OCI-LY7 (cell line): ENCODE results near the gene RAD51B. TPM values are rescaled to one million over a fixed set of nuclear protein-coding genes. Genes with fewer than 3 reads are reported as not detected.

Experiments
- BruUV-seq: library from RNA; stranded (reverse); fragments of 400-500 nt; replicated peaks from 2 replicates; lab custom pipeline; 2021; lab: Mats Ljungman, UMichigan
- CTCF ChIA-PET: fragments of 300-600 bp; sonication (Branson Sonifier 250); formaldehyde crosslinking; loops from one replicate; lab custom pipeline; 2022; ENCODE audit warnings: antibody characterized with exemption; ENCODE audit not compliant: unreplicated experiment; lab: Charles Lee
- POLR2A ChIA-PET: fragments of 300-600 bp; sonication (Branson Sonifier 250); formaldehyde crosslinking; loops from one replicate; lab custom pipeline; 2022; ENCODE audit warnings: antibody characterized with exemption; lab: Charles Lee
- DNase-seq: peaks from one replicate; pipeline ENCODE4 v3.0.0-alpha.2; 2015; ENCODE audit warnings: low spot score
- H2AFZ ChIP-seq: fragments of 200-600 bp; sonication (generic), shearing (Covaris generic); 2 replicates; pipeline ENCODE4 v1.6.1; 2014; ENCODE audit warnings: mild to moderate bottlenecking, antibody characterized with exemption, low read length, moderate library complexity
- H3K27ac ChIP-seq: fragments of 200-600 bp; sonication (generic); 2 replicates; pipeline ENCODE4 v1.5.1; 2014; ENCODE audit warnings: mixed run types, low read depth, mild to moderate bottlenecking, moderate library complexity, low read length, inconsistent platforms; ENCODE audit not compliant: poor library complexity, severe bottlenecking
- H3K36me3 ChIP-seq: fragments of 200-600 bp; sonication (generic); 2 replicates; pipeline ENCODE4 v1.6.1; 2014; ENCODE audit warnings: mild to moderate bottlenecking, antibody characterized with exemption, low read length, moderate library complexity, mixed read lengths; ENCODE audit not compliant: insufficient read depth
- H3K4me1 ChIP-seq: fragments of 200-600 bp; sonication (generic); 2 replicates; pipeline ENCODE4 v1.5.1; 2014; ENCODE audit warnings: mild to moderate bottlenecking, low read length; ENCODE audit not compliant: insufficient read depth, poor library complexity, severe bottlenecking
- H3K4me2 ChIP-seq: fragments of 200-600 bp; sonication (generic); 2 replicates; pipeline ENCODE4 v1.6.1; 2014; ENCODE audit warnings: mild to moderate bottlenecking, low read length
- H3K4me3 ChIP-seq: fragments of 200-600 bp; sonication (generic); 2 replicates; pipeline ENCODE4 v1.5.1; 2014; ENCODE audit warnings: mild to moderate bottlenecking, low read depth, low read length; ENCODE audit not compliant: poor library complexity, severe bottlenecking
- H3K79me2 ChIP-seq: fragments of 200-600 bp; sonication (generic); 2 replicates; pipeline ENCODE4 v1.6.1; 2016; ENCODE audit warnings: low read depth, mild to moderate bottlenecking, low read length, moderate library complexity, mixed read lengths; ENCODE audit not compliant: insufficient read depth
- H3K9me2 ChIP-seq: fragments of 200-600 bp; sonication (generic); 2 replicates; pipeline ENCODE4 v1.6.1; 2016; ENCODE audit warnings: mild to moderate bottlenecking, low read length, mixed read lengths; ENCODE audit not compliant: insufficient read depth
- H3K9me3 ChIP-seq: fragments of 200-600 bp; sonication (generic); 2 replicates; pipeline ENCODE4 v1.6.1; 2014; ENCODE audit warnings: mild to moderate bottlenecking, mixed run types, low read length, mixed read lengths
- H4K20me1 ChIP-seq: fragments of 200-600 bp; sonication (generic); 2 replicates; pipeline ENCODE4 v1.6.1; 2014; ENCODE audit warnings: mild to moderate bottlenecking, antibody characterized with exemption, low read length, moderate library complexity, mixed read lengths; ENCODE audit not compliant: insufficient read depth
- CTCF ChIP-seq: fragments of 200-600 bp; sonication (generic); conservative IDR thresholded peaks from 2 replicates; pipeline ENCODE4 v1.5.1; 2014; ENCODE audit warnings: mild to moderate bottlenecking, antibody characterized with exemption, low read length, moderate library complexity, mixed read lengths
- EZH2phosphoT487 ChIP-seq: fragments of 200-600 bp; sonication (generic); IDR thresholded peaks from 2 replicates; pipeline ENCODE4 v1.6.1; 2018; ENCODE audit warnings: low read depth, borderline replicate concordance, mild to moderate bottlenecking, mixed run types, antibody characterized with exemption, low read length, moderate library complexity, mixed read lengths
- intact Hi-C: fragments of 100-400 bp; cut with micrococcal nuclease; formaldehyde crosslinking; loops from one replicate; pipeline ENCODE4 v1.10.0; 2022; ENCODE audit not compliant: unreplicated experiment
- total RNA-seq, 2 experiments: library from RNA; depleted of rRNA in 1 of 2; stranded (reverse); fragments of >200 nt in 1 of 2; shearing (Covaris generic) in 1 of 2; gene quantifications; 2 replicates each; pipeline ENCODE4 v1.2.3, GENCODE V29; 2014 to 2022

Gene RAD51B
- total RNA-seq, 2 experiments from 2014 or later = 41.4 to 89.9 TPM

GRCh38 chr14:67990576-67990975, 171.0 kb downstream of the RAD51B start:
- no peak overlapping the region for H3K27ac ChIP-seq
- ChIA-PET CTCF (no interaction called here), POLR2A (no interaction called here)
- no peaks in the 10 kb centered on the region for H3K9me3 ChIP-seq
- no peaks in the 10 kb centered on the region for H4K20me1 ChIP-seq
- no TSS peak for BruUV-seq
- H3K4me1 ChIP-seq = no peaks in the 10 kb centered on the region
- intact Hi-C loops = no loop called here
- no peak overlapping the region for H3K4me3 ChIP-seq
- TF ChIP-seq EZH2phosphoT487 (no peak), CTCF (no peak)
- H3K36me3 ChIP-seq = no peaks in the 10 kb centered on the region
- H3K79me2 ChIP-seq = no peaks in the 10 kb centered on the region
- no peaks in the 10 kb centered on the region for H3K9me2 ChIP-seq
- no peak for DNase-seq
- no peak overlapping the region for H2AFZ ChIP-seq
- no peak overlapping the region for H3K4me2 ChIP-seq

- no peak overlapping the region for H2AFZ ChIP-seq
- ChIA-PET POLR2A (interaction anchor here (0.6 kb wide), 1 partner anchor 1509 kb away, joined by 4 read pairs; no protein-coding TSS in a partner anchor), CTCF (no interaction called here)
- no peaks in the 10 kb centered on the region for H3K79me2 ChIP-seq
- H3K36me3 ChIP-seq = no peaks in the 10 kb centered on the region
- no peak overlapping the region for H3K27ac ChIP-seq
- H3K4me1 ChIP-seq = no peaks in the 10 kb centered on the region
- H3K4me3 ChIP-seq = no peak overlapping the region
- H3K9me3 ChIP-seq = no peaks in the 10 kb centered on the region
- TF ChIP-seq CTCF = no peak
- TF ChIP-seq EZH2phosphoT487 = no peak
- no TSS peak for BruUV-seq
- DNase-seq = no peak
- no peaks in the 10 kb centered on the region for H3K9me2 ChIP-seq
- H4K20me1 ChIP-seq = no peaks in the 10 kb centered on the region
- no peak overlapping the region for H3K4me2 ChIP-seq
- intact Hi-C loops = no loop called here
Measured at GRCh38 chr14:67994531-67994930, 175.0 kb downstream of the RAD51B start.

GRCh38 chr14:67996235-67996634, 176.7 kb downstream of the RAD51B start:
- H3K9me3 ChIP-seq = no peaks in the 10 kb centered on the region
- no peak overlapping the region for H2AFZ ChIP-seq
- ChIA-PET POLR2A (no interaction called here), CTCF (no interaction called here)
- no peak for DNase-seq
- H3K27ac ChIP-seq = no peak overlapping the region
- no peaks in the 10 kb centered on the region for H3K79me2 ChIP-seq
- no peak overlapping the region for H3K4me2 ChIP-seq
- no peaks in the 10 kb centered on the region for H3K4me1 ChIP-seq
- no peaks in the 10 kb centered on the region for H4K20me1 ChIP-seq
- no peaks in the 10 kb centered on the region for H3K36me3 ChIP-seq
- TF ChIP-seq CTCF = no peak
- TF ChIP-seq EZH2phosphoT487 = no peak
- no TSS peak for BruUV-seq
- intact Hi-C loops = no loop called here
- no peak overlapping the region for H3K4me3 ChIP-seq
- H3K9me2 ChIP-seq = no peaks in the 10 kb centered on the region
